ENCODE results near the gene MOBP. TPM values are rescaled to one million over a fixed set of nuclear protein-coding genes. Genes with fewer than 3 reads are reported as not detected.
A peak's percentile ranks its signal among the peaks of the same experiment; 100 is the strongest.

MOBP gene
- total and polyA plus RNA-seq, 2 donors from 2014 or later, result 0.16 TPM; not detected in 1

DNA sequence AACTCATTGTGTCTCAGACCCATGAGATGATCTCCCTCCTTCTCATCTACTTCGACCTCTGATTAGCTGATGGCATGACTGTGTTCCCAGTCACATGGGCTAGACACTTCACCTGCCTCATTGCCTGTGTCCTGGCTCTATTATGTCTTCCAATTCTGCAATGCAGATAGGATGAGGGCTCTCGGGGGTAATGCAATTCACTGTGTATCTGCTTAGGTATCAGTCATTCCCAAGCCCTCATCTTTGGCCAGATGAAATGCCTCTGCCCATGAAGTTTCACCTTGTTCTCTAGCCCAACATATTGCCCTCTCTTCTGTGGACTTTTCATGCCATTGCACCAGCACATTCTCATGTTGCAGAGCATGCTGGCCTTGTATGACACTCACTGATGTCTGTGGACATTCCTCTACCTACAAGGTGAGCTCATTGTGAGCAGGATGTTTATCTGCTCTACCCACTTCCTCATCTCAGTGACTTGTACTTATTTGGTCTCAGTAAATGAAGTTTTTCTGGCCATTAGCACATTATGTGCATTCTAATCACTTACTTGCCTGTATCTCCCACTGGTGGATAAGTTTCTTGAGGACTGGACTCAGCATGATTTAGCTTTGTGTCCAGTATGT lies 32.3 kb downstream of the MOBP start:
- H3K27ac ChIP-seq (ENCODE audit: low read depth in 2 of 2, low read length in 2 of 2), result no peak overlapping the region
- FAIRE-seq, result no peak
- H3K9ac ChIP-seq (ENCODE audit: low read length in 3 of 3), result no peak overlapping the region
- peaks cover 0 to 3% (median 0%) of the 10 kb centered on the region in 3 donors for H3K9me3 ChIP-seq (ENCODE audit: control insufficient read depth in 2 of 3, insufficient read depth in 1 of 3, low read length in 3 of 3)
- DNase-seq, result no peak
- TF ChIP-seq, protein P1, sequence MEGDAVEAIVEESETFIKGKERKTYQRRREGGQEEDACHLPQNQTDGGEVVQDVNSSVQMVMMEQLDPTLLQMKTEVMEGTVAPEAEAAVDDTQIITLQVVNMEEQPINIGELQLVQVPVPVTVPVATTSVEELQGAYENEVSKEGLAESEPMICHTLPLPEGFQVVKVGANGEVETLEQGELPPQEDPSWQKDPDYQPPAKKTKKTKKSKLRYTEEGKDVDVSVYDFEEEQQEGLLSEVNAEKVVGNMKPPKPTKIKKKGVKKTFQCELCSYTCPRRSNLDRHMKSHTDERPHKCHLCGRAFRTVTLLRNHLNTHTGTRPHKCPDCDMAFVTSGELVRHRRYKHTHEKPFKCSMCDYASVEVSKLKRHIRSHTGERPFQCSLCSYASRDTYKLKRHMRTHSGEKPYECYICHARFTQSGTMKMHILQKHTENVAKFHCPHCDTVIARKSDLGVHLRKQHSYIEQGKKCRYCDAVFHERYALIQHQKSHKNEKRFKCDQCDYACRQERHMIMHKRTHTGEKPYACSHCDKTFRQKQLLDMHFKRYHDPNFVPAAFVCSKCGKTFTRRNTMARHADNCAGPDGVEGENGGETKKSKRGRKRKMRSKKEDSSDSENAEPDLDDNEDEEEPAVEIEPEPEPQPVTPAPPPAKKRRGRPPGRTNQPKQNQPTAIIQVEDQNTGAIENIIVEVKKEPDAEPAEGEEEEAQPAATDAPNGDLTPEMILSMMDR (IDR thresholded peaks at IDR 0.05; ENCODE audit: borderline replicate concordance, extremely low read depth, insufficient read depth), result no peak
- H3K27me3 ChIP-seq (ENCODE audit: control insufficient read depth, insufficient read depth, low read length), result peaks cover 14% of the 10 kb centered on the region
- no peaks in the 10 kb centered on the region for H3K36me3 ChIP-seq (ENCODE audit: control insufficient read depth in 2 of 3, insufficient read depth in 3 of 3, low read length in 3 of 3)
- intact Hi-C loops (cut with DNase I), result no loop called here
- H3K4me1 ChIP-seq (ENCODE audit: control insufficient read depth in 2 of 3, insufficient read depth in 2 of 3, low read depth in 1 of 3, low read length in 3 of 3), result no peaks in the 10 kb centered on the region
- no peak overlapping the region for H3K4me3 ChIP-seq (ENCODE audit: low read length in 3 of 3)

DNA sequence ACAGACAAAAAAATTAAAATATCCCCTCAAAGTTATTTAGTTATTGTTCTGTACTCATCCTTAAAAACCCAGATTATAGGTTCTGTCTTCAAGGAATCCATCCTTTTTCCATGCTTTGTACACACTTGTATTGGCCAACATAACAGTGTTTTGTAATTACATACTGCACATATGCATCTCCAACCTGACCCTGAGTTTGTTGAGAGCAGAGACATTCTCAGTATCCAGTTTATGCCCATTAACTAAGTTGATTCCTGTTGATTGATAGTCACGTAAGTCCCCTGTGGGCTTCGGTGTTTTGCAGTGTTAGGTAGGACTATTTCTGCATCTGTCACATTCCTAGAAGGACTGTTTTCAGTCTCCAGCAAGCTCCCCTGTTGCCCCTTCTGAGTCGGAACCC lies 33.6 kb downstream of the MOBP start:
- Histone ChIP-seq H3K4me1 (ENCODE audit: control insufficient read depth in 2 of 3, insufficient read depth in 2 of 3, low read depth in 1 of 3, low read length in 3 of 3) (no peaks in the 10 kb centered on the region), H3K36me3 (ENCODE audit: control insufficient read depth in 2 of 3, insufficient read depth in 3 of 3, low read length in 3 of 3) (no peaks in the 10 kb centered on the region), H3K4me3 (ENCODE audit: low read length in 3 of 3) (no peak overlapping the region), H3K9me3 (ENCODE audit: control insufficient read depth in 2 of 3, insufficient read depth in 1 of 3, low read length in 3 of 3) (peaks cover 0 to 3% (median 0%) of the 10 kb centered on the region in 3 donors), H3K27ac (ENCODE audit: low read depth in 2 of 2, low read length in 2 of 2) (no peak overlapping the region), H3K27me3 (ENCODE audit: control insufficient read depth, insufficient read depth, low read length) (peaks cover 14% of the 10 kb centered on the region), H3K9ac (ENCODE audit: low read length in 3 of 3) (no peak overlapping the region)
- intact Hi-C loops (cut with DNase I), result no loop called here
- TF ChIP-seq, protein P1 (IDR thresholded peaks at IDR 0.05; ENCODE audit: borderline replicate concordance, extremely low read depth, insufficient read depth), result no peak
- FAIRE-seq (no peak), DNase-seq (no peak)

DNA sequence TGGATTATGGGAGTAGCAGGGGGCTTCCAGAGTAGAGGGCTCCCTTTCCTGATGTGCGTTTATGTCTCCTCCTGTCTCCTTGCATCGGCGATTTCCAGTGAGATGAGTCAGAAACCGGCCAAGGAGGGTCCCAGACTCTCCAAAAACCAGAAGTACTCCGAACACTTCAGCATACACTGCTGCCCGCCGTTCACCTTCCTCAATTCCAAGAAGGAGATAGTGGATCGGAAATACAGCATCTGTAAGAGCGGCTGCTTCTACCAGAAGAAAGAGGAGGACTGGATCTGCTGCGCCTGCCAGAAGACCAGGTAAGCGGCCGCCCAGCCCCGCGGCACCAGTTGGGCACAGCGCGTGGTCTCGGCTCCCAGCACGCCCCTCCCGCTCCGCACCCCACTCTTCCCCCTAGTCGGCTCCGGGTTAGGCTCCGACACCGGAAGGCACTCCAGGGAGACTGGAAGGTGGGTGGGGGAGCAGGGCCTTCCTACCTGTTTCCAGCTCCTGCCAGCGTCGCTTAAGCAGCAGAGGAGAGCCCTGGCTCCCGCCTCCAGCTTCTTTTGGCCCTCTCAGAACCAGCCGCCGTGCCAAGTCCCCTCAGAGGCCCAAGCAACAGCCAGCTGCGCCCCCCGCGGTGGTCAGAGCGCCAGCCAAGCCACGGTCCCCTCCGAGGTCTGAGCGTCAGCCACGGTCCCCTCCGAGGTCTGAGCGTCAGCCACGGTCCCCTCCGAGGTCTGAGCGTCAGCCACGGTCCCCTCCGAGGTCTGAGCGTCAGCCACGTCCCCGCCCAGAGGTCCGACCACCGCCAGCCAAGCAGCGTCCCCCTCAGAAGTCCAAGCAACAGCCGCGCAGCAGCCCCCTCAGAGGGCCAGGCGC lies 34.7 kb downstream of the MOBP start:
- no peak for FAIRE-seq
- H3K9me3 ChIP-seq (ENCODE audit: control insufficient read depth in 2 of 3, insufficient read depth in 1 of 3, low read length in 3 of 3), result peaks cover 0 to 3% (median 0%) of the 10 kb centered on the region in 3 donors
- peaks cover 14% of the 10 kb centered on the region for H3K27me3 ChIP-seq (ENCODE audit: control insufficient read depth, insufficient read depth, low read length)

More for the DNA sequence above, 34.7 kb downstream of the MOBP start:
- DNase-seq, result peak; percentile 23 to 66 (median 40)
- H3K27ac ChIP-seq (ENCODE audit: low read depth in 2 of 2, low read length in 2 of 2), result no peak overlapping the region
- H3K4me3 ChIP-seq (ENCODE audit: low read length in 3 of 3), result no peak overlapping the region
- no peaks in the 10 kb centered on the region for H3K36me3 ChIP-seq (ENCODE audit: control insufficient read depth in 2 of 3, insufficient read depth in 3 of 3, low read length in 3 of 3)
- H3K4me1 ChIP-seq (ENCODE audit: control insufficient read depth in 2 of 3, insufficient read depth in 2 of 3, low read depth in 1 of 3, low read length in 3 of 3), result no peaks in the 10 kb centered on the region
- intact Hi-C loops (cut with DNase I), result no loop called here
- TF ChIP-seq, protein P1 (IDR thresholded peaks at IDR 0.05; ENCODE audit: borderline replicate concordance, extremely low read depth, insufficient read depth), result no peak
- no peak overlapping the region for H3K9ac ChIP-seq (ENCODE audit: low read length in 3 of 3)
